ENCODE data around the gene DCAF16. TPM values are rescaled to one million over a fixed set of nuclear protein-coding genes. Genes with fewer than 3 reads are reported as not detected.

Gene DCAF16
- total and polyA plus RNA-seq, 2 donors (not counting 1 experiment from before 2014, with no cell fraction given) = 18.2 to 68.1 TPM

GRCh38 chr4:17760626-17761025 is 49.9 kb downstream of the DCAF16 start:
- Mint-ChIP-seq H3K4me1 (no peaks in the 10 kb centered on the region), H3K9me3 (ENCODE audit: insufficient read depth) (no peaks in the 10 kb centered on the region), H3K4me3 (no peak overlapping the region), H3K27me3 (peaks cover 11% of the 10 kb centered on the region), H3K27ac (no peak overlapping the region)
- H2AFZ ChIP-seq (ENCODE audit: insufficient read depth, low read depth, low read length, poor library complexity, severe bottlenecking) = no peak overlapping the region
- no peaks in the 10 kb centered on the region for H3K27me3 ChIP-seq (replicated peaks in 1 of 4; ENCODE audit: control extremely low read depth in 1 of 4, control insufficient read depth in 3 of 4, insufficient read depth in 4 of 4, low read length in 3 of 4)
- TF ChIP-seq EZH2 (IDR thresholded peaks at IDR 0.05; ENCODE audit: borderline replicate concordance, insufficient read depth, low read depth, low read length, poor library complexity, severe bottlenecking) (no peak), CTCF (IDR thresholded peaks at IDR 0.05) (no peak)
- no peak overlapping the region for H3K4me2 ChIP-seq (replicated peaks; ENCODE audit: low read depth, low read length, poor library complexity, severe bottlenecking)
- no peaks in the 10 kb centered on the region for H4K20me1 ChIP-seq (ENCODE audit: control insufficient read depth, insufficient read depth, low read length, poor library complexity, severe bottlenecking)
- DNase-seq = no peak
- ChIA-PET POLR2A (no interaction called here), CTCF (no interaction called here)
- H3K36me3 ChIP-seq (replicated peaks in 1 of 2; ENCODE audit: control extremely low read depth in 1 of 2, control insufficient read depth in 1 of 2, extremely low read depth in 1 of 2, insufficient read depth in 2 of 2, low read length in 1 of 2) = no peaks in the 10 kb centered on the region
- H3K4me3 ChIP-seq (ENCODE audit: control extremely low read depth in 1 of 5, extremely low read depth in 1 of 5, insufficient read depth in 1 of 5, low read depth in 2 of 5, low read length in 4 of 5) = no peak overlapping the region
- intact Hi-C loops (cut with micrococcal nuclease) = no loop called here
- no peak overlapping the region for H3K9ac ChIP-seq (ENCODE audit: low read length)
- no peaks in the 10 kb centered on the region for H3K79me2 ChIP-seq (ENCODE audit: control insufficient read depth, insufficient read depth, low read length)
- no peak overlapping the region for H3K27ac ChIP-seq (ENCODE audit: low read length in 2 of 2)
- no peak for ATAC-seq (ENCODE audit: low read depth)
- WGBS (ENCODE audit: insufficient coverage) = 87% methylated on average over 6 of the region's 6 CpGs
- H3K9me3 ChIP-seq (ENCODE audit: control extremely low read depth in 1 of 3, control insufficient read depth in 2 of 3, insufficient read depth in 1 of 3, low read length in 2 of 3) = peaks cover 0 to 3% (median 0%) of the 10 kb centered on the region in 3 donors
- no peaks in the 10 kb centered on the region for H3K4me1 ChIP-seq (ENCODE audit: control insufficient read depth in 2 of 2, insufficient read depth in 2 of 2, low read length in 2 of 2)

- H3K9me3 Mint-ChIP-seq (ENCODE audit: insufficient read depth) = no peaks in the 10 kb centered on the region
- H3K27ac Mint-ChIP-seq = no peak overlapping the region
- Histone ChIP-seq H3K27me3 (replicated peaks in 1 of 4; ENCODE audit: control extremely low read depth in 1 of 4, control insufficient read depth in 3 of 4, insufficient read depth in 4 of 4, low read length in 3 of 4) (no peaks in the 10 kb centered on the region), H3K9me3 (ENCODE audit: control extremely low read depth in 1 of 3, control insufficient read depth in 2 of 3, insufficient read depth in 1 of 3, low read length in 2 of 3) (peaks cover 0 to 3% (median 0%) of the 10 kb centered on the region in 3 donors), H3K4me3 (ENCODE audit: control extremely low read depth in 1 of 5, extremely low read depth in 1 of 5, insufficient read depth in 1 of 5, low read depth in 2 of 5, low read length in 4 of 5) (no peak overlapping the region), H3K4me1 (ENCODE audit: control insufficient read depth in 2 of 2, insufficient read depth in 2 of 2, low read length in 2 of 2) (no peaks in the 10 kb centered on the region), H3K9ac (ENCODE audit: low read length) (no peak overlapping the region), H3K79me2 (ENCODE audit: control insufficient read depth, insufficient read depth, low read length) (no peaks in the 10 kb centered on the region), H3K27ac (ENCODE audit: low read length in 2 of 2) (no peak overlapping the region), H2AFZ (ENCODE audit: insufficient read depth, low read depth, low read length, poor library complexity, severe bottlenecking) (no peak overlapping the region), H3K36me3 (replicated peaks in 1 of 2; ENCODE audit: control extremely low read depth in 1 of 2, control insufficient read depth in 1 of 2, extremely low read depth in 1 of 2, insufficient read depth in 2 of 2, low read length in 1 of 2) (no peaks in the 10 kb centered on the region), H4K20me1 (ENCODE audit: control insufficient read depth, insufficient read depth, low read length, poor library complexity, severe bottlenecking) (no peaks in the 10 kb centered on the region), H3K4me2 (replicated peaks; ENCODE audit: low read depth, low read length, poor library complexity, severe bottlenecking) (no peak overlapping the region)
- H3K4me3 Mint-ChIP-seq = no peak overlapping the region
- no peaks in the 10 kb centered on the region for H3K4me1 Mint-ChIP-seq
- DNase-seq = no peak
- intact Hi-C loops (cut with micrococcal nuclease) = no loop called here
- POLR2A ChIA-PET = no interaction called here
- peaks cover 17% of the 10 kb centered on the region for H3K27me3 Mint-ChIP-seq
- TF ChIP-seq CTCF (IDR thresholded peaks at IDR 0.05) (no peak), EZH2 (IDR thresholded peaks at IDR 0.05; ENCODE audit: borderline replicate concordance, insufficient read depth, low read depth, low read length, poor library complexity, severe bottlenecking) (no peak)
- CTCF ChIA-PET = no interaction called here
- no peak for ATAC-seq (ENCODE audit: low read depth)
- 70% methylated on average over 2 of the region's 5 CpGs for WGBS (ENCODE audit: insufficient coverage)
These were observed 52.1 kb downstream of the DCAF16 start for GRCh38 chr4:17758485-17758884.
